Skin of body (tissue), 2 donors: ENCODE results near the gene IFI44. TPM values are rescaled to one million over a fixed set of nuclear protein-coding genes. Genes with fewer than 3 reads are reported as not detected.

Experiments used
- DNase-seq: peaks from one replicate; lab custom pipeline; 2025; lab: John Stamatoyannopoulos, UW
- total RNA-seq: library from RNA; depleted of rRNA; stranded (reverse); fragments of >200 nt; gene quantifications from one replicate; pipeline ENCODE4 v1.2.3, GENCODE V29; 2014

Gene IFI44
- total RNA-seq, 1 donor from 2014 or later = 14.5 TPM

DNA sequence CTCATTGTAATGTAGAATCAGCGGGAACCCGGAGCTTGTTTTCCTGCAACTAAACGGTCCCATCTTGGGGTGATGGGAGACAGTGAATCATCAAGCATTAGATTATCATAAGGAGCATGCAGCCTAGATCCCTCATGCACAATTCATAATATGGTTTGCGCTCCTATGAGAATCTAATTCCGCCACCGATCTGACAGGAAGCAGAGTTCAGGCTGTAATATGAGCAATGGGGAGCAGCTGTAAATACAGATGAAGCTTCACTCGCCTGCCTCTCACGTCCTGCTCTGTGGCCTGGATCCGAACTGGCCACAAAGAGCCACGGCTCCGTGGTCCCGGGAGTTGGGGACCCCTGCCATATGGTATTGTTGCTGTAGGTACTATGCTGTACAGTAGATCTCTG, 1.6 kb downstream of the IFI44 start:
- peak; percentile 33 for DNase-seq

DNA sequence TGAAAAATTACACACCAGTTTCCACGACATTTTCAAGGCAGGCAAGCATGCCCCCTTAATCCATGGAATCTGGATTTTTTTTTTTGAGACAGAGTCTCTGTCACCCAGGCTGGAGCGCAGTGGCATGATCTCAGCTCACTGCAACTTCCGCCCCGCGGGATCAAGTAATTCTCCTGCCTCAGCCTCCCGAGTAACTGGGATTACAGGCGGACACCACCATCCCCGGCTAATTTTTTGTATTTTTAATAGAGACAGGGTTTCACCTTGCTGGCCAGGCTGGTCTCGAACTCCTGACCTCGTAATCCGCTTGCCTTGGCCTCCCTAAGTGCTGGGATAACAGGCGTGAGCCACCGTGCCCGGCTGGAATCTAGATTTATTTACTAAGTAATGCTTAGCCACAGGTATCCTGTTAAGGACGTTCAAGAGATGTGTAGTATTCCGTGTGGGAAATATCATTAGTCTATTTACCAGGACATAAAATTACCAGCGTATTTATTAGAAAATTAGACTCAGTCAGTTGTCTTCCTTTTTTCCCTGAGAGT, 2.5 kb downstream of the IFI44 start:
- DNase-seq = no peak

DNA sequence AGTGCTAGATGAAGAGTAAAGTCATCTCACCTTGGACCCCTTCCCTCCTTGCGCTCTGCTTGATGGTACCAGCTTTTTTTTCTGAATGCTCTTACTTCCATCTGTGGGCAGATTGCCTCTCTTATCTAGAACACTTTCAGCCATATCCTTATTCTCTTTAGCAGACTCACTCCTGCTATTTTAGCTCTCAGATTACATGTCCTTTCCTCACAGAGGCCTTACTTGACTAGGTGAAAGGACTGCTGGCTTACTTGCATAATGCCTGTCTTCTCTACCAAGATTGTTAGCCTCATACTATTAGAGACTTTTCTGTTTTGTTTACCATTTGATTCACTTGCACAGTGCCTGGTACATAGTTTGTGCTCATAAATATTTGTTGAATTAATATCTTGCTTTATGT, 9.3 kb downstream of the IFI44 start:
- DNase-seq = no peak

DNA sequence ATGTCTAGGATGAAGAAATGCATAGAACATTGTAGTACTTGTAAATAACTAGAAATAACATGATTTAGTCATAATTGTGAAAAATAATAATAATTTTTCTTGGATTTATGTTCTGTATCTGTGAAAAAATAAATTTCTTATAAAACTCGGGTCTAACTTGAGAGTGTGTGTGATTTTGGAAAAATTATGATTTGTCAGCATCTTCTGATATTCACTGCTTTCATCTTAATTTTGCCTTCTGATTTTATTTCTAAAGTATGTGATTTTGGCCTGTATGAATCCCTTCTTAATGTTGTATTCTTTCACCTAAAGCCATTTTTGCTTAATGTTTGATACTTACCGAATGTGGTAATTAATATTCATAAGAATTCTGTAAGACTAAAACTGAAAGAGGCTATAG, 14.3 kb downstream of the IFI44 start:
- DNase-seq = no peak

DNA sequence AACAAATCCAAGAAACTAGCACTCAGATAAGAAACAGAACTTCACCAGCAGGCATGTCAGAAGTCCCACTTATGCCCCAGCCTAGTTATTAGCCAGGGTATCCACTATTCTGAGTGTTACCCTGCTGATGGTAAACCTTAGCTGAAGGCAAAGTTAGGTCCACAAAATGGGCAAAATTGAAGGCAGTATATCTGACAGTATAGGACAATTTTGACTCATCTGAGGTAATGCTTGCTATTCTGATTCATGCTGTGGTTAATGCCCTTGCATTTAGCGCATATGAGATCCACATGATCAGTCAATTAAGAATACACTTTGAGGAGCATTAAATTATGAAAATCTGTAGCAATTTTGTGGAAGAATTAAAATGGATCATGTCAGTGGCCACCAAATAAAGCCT, 15.1 kb downstream of the IFI44 start:
- no peak for DNase-seq

DNA sequence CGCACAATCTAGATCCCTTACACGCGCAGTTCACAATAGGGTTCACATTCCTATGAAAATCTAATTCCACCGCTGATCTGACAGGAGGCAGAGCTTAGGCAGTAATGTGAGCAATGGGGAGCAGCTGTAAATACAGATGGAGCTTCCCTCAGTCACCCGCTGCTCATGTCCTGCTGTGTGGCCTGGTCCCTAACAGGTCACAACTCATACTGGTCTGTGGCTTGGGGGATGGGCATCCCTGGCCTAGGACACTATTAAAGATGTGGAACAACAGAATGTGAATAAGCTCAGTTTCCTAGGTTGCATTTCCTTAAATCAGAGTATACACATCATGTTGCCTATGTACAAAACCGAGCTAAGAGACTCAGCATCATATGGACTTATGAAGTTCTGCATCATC, 16.2 kb downstream of the IFI44 start:
- no peak for DNase-seq

DNA sequence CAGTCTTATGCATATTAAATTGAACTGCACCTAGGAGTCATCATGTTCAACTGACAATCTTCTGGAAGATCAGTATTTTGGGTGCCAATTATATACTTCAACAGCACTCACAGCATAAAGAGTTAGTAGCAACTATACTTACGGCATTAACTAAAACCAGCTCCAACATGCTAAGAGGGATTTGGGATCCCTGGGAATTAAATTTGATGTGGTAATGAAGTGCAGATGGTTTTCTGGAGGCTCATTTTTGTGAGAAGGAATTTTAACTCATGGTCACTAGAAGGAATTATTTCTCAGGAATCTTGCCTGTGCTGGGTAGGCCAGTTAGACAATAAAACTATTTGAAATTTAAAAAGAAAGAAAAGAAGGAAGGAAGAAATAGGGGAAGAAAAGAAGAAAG, 18.3 kb downstream of the IFI44 start:
- DNase-seq = no peak

DNA sequence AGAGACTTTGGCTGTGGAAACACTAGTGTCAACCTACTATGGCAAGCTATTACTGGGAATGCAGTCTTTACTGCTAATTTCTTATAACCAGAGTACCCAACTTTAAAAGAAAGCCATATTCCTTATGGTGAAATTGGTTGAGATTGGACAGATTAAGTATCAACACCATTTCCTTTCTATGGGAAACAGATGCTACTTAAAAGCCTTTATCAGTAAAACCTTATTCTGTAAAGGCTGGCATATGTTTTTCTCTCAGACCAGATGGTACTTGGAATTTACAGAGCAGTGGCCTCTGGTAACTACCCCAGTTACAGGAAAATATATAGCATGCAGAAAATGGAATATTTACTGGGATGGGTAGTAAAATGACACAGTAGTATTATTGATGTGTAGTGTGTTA, 18.8 kb downstream of the IFI44 start:
- no peak for DNase-seq

DNA sequence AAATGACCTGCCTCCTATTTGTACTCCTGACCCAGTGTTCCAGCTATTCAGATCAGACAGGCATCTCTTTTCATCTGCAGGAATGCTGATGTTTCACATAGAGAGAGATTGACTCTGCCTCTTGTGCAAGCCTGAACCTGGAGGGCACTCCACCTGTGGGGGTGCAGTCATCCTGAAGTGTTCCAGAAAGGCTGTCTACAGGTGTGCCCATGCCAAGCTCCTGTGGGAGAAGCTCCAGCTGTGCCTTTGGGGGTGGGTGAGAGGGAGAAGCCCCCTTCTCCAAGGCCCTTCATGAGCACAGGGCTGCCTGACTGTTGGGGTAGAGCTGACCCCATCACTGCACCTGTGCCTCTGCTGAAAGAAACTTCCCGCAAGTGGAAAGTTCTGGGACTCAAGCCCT, 22.8 kb downstream of the IFI44 start:
- no peak for DNase-seq

DNA sequence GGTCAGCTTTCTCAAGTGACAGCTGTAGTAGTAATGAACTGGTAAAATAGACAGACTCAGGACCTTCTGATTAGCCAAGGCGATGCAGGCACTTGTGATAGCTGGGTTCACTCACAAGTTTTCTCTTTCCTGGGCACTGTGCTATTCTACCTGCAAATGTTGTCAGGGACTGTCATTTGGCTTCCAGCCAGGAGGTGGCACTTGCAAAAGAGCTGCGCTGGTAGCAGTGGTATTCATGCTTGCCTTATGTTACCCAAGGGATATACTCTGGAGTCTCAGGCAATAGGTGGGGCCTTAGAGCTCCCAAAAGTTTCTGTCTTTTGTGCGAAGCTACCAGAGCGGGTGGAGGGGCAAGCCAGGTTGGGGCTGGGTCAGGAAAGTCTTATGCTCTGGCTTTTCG, 23.5 kb downstream of the IFI44 start:
- no peak for DNase-seq

DNA sequence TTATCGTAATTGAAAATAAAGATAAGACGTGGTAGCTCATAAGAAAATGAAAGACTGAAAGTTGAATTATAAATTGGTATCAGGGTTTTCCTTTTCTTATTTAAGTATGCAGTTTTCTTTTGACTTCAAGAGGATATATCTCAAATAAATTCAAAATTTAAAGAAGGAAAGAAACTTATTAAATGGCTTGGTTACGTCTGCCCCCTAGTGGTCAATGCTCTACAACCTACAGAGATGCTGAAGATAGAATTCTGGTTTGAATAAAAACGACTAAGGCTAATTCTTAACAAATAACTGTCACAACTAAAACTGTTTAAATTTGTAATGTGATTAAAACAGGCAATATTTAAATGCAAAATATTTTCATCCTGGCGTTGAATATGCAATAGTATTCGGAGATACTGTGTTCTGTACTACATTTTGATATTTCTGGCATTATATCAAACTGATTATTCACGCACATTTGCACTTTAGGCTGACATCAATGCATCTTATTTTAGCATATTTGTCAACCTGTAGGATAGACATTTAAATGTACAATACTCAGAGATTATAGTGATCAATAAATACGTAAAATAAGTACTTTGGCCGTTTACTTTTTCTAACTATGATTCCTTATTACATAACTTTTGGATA, 26.8 kb downstream of the IFI44 start:
- peak; percentile 57 for DNase-seq

DNA sequence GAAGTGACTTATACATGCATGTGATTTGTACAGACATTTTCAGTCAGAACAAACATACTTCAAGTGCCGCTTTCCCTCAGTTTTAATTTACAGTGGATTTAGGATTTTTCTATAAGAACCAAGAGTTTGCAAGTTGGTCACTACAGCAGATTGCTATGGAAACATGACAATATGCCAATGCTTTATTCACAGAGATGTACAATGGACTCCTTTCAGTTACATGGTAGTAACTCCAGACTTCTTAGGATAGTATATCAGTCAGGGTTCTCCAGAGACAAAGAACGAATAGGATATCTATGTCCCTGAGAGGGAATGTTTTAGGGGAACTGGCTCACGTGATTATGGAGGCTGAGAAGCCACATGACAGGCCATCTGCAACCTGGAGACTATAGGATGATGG, 27.4 kb downstream of the IFI44 start:
- no peak for DNase-seq

DNA sequence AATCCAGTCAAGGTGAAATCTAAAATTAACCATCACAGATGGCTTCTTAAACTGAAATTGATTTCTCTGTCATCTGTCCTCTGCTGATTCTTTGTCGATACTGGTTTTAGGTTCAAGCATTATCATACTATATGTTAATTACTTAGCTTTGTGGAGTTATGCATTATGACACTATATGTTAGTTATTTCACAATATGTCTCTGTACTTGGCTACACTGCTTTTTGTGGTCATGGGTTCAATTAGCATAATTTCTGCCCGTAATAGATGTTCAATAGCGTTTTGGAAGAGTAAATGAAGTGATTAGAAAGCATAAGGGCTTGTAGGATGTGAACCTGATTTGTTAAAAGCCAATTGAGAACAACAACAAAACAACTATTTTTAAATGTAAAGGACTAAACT, 28.2 kb downstream of the IFI44 start:
- no peak for DNase-seq

DNA sequence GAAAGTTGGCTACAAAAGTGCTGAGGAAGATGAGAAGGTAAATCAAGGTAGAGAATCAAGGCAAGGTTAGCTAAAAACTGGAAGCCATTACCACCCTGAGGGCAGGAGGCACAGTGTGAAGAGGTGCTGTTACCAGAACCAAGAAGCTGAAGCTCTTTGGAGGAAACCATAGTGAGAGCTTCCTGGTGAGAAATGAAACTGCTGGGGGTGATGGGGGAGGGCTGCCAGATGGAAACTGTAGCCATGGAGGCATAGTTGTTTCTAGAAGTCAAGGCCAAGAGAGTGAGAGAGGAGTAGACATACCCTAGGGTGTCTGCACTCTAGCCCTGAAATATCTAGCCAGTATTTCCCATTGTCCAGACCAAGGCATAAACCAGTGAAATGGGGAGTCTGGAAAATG, 28.7 kb downstream of the IFI44 start:
- no peak for DNase-seq

DNA sequence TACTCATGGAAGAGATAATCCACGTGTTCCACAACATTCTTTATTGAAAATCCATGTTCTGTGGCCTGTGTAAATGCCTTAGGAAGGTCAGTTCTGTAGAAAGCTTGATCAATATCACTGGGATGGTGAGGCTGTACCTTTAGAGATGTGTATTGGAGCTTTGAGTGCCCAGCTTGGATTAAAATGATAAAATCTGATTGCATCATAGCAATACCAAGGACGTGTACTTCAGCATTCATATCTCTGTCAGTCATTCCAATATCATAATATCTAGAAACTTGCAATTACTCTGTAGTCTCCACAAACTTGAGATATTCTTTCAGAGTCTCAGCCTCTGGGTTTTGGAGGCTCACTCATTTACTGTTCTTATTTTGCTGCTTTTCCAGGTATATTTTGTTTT, 31.6 kb downstream of the IFI44 start:
- DNase-seq = no peak

DNA sequence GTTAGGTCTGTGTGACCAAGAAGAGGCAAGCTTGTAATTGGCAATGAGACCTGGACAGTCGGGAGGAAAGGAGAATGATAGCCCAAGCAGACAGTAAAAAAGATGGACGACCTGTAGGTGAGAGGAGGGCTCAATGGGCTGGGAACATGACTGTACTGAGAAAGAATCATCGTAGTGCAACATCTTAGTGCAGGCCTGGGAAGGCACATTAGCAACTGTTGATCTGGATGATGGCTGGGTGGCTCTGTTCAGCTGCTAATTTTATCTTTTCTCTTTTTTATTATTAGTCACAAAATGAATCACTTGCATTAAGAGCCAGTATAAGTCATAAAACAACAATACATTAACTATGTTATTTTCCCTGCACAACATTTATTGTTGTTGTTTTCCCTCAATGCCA, 32.9 kb downstream of the IFI44 start:
- DNase-seq = no peak

DNA sequence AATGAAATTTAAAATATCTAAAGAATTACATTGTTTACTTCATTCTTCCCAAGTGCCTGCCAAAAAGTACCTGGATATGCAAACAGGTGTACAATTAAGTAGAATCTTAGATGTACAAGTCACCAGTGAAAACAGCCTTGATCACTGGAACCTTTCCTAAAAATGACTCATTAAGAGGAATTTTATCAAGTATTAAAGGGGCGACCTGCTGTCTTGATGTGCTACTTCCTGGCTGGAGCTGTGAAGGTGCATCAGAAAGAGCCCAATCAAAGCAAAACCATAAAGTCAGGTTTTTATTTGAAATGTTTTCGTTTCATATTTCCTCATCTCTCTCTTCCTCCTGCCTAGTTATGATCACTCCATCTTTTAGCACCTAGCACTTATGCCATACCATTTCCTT, 33.4 kb downstream of the IFI44 start:
- no peak for DNase-seq

DNA sequence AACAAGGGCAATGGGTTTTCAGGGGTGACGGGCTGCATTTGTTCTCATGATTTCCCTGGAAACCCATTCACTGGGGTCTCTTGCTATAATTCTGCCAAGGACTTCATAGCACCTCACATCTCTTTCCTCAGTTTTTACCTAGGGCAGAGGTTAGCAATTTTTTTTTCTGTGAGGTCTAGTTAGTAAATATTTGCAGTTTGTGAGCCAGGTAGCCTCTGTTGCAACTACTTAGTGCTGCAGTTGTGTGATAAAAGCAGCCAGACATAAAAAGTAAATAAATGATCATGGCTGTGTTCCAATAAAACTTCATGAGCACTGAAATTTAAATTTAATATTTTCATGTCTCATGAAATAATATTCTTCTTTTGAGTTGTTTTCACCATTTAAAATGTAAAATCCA, 37.7 kb downstream of the IFI44 start:
- no peak for DNase-seq

DNA sequence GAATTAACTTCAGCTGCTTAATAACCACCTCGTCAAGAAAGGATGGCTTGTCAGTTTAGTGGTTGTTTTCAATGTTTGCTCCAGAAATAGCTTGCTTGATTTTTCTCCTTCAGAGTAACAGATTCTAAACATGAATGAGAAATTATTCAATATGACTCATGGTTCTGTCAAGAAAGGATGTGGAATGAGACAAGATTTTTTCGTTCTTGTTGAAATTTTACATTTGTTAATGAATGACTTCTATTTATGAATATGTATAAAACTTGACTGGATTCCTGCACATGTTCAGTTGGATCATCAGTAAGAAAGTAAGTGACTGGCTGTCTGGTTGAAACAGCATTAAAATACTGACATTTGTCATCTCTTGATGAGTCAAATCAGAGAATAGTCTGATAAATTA, 38.3 kb downstream of the IFI44 start:
- DNase-seq = no peak

DNA sequence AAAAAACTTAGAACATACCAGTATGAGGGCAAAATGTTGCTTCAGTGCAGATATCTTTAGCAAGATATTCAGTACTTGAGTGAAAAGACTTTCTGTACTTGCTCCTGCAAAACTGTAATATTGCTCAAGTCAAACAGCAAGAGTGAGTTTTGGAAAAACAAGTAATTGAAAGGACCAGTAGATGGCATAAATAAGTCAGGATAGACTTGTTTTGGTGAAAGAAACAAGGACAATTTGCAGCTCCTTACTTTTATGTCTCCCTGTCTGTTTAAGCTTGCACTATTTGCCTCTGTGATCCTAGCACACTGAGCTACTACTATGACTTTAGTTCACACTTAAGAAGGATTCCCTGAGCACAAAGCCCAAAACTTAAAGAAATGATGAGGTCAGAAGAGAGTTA, 39.1 kb downstream of the IFI44 start:
- DNase-seq = peak; percentile 18

DNA sequence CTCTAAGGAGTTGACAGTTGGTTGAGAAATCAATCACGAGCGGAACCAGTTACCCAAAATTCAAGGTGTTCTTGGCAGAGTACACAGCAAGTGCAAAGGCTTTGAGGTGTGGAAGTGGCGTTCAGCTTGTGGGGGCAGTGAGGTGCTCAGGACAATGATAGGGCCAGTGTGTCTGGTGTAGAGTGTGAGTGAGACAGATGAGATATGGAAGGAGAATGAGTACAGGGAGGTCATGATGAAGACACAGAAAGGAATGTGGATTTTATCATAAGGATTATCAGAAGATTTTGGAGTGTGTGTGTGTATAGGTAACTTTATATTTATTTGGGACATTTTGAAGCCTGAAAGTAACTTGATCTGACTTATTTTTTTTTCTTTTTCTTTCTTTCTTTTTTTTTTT, 40.9 kb downstream of the IFI44 start:
- no peak for DNase-seq

DNA sequence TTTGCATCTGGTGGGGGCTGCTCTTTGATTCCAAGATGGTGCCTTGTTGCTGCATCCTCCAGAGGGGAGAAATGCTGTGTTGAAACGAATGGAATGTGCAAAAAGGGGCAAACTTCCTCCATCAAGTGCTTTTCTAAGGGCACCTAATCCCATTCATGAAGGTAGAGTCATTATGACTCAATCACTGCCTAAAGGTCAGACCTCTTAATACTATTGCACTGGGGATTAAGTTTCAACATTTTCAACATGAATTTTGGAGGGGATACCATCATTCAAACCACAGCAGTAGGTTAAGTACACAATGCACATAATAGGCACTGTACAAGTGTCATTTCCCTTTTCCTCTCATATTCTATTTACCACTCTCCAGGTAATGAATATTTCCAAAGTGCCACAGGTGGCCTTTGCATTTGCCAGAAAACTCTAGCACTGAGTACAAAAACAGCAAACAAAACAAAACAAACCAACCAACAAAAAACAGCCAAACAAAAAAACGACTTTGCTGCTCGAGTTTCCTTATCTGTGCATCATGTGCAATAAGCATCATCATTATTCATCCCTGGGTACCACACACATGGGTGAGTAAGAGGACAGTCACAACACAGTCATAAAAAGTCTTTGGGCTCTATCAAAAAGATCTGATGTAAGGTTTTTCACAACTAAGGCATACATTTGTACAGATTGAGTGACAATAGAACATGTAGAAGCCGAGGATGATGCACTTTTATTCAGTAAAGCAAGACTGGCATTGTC, 42.5 kb downstream of the IFI44 start:
- no peak for DNase-seq

DNA sequence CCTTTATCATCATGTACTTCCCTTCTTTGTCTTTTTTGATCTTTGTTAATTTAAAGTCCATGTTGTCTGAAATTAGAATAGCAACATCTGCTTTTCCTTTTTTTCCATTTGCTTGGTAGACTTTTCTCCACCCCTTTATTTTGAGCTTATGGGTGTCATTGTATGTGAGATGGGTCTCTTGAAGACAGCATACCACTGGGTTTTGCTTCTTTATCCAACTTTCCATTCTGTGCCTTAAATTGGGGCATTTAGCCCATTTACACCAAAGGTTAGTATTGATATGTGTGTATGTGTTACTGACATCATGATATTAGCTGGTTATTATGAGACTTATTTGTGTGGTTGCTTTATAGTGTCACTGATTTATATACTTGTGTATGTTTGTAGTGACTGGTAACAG, 50.2 kb downstream of the IFI44 start:
- no peak for DNase-seq
